ENCODE data around the gene CFAP107. TPM values are rescaled to one million over a fixed set of nuclear protein-coding genes. Genes with fewer than 3 reads are reported as not detected.

The CFAP107 gene
- total RNA-seq, 1 donor from 2014 or later, result not detected

DNA sequence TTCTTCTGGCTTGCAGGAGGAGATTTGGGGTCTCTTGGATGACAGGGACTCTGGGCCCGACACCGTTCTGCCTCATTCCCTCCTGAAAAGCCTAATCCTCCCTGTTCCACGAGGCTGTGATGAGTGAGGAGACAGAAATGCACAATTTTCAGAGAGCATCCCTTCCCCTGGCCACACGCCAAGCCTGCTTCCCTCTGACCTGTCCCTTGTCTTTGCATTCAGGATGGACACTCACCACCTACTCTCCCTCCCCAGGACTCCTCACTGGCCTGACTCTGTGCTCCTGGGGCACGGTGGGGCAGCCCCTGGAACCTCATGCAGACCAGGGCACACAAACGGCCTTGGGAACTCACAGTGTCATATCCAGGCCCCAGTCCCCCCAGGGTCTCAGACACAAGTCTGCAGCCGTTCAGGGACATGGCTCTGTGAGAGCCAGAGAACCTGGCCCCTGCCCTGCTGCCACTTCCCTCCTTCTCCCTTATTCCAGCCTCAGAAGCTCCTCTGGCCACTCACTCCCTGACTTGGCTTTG is 24.0 kb downstream of the CFAP107 start:
- no peak overlapping the region for H2AFZ ChIP-seq (replicated peaks)
- TF ChIP-seq, protein P1, sequence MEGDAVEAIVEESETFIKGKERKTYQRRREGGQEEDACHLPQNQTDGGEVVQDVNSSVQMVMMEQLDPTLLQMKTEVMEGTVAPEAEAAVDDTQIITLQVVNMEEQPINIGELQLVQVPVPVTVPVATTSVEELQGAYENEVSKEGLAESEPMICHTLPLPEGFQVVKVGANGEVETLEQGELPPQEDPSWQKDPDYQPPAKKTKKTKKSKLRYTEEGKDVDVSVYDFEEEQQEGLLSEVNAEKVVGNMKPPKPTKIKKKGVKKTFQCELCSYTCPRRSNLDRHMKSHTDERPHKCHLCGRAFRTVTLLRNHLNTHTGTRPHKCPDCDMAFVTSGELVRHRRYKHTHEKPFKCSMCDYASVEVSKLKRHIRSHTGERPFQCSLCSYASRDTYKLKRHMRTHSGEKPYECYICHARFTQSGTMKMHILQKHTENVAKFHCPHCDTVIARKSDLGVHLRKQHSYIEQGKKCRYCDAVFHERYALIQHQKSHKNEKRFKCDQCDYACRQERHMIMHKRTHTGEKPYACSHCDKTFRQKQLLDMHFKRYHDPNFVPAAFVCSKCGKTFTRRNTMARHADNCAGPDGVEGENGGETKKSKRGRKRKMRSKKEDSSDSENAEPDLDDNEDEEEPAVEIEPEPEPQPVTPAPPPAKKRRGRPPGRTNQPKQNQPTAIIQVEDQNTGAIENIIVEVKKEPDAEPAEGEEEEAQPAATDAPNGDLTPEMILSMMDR (IDR thresholded peaks at IDR 0.05), result no peak
- TF ChIP-seq EZH2 (IDR thresholded peaks at IDR 0.05) (no peak), EZH2phosphoT487 (IDR thresholded peaks at IDR 0.05) (no peak)
- H3K4me2 ChIP-seq, result no peak overlapping the region
- no peaks in the 10 kb centered on the region for H3K9me3 ChIP-seq (ENCODE audit: low read depth)
- H3K4me3 ChIP-seq, result no peak overlapping the region
- H3K27ac Mint-ChIP-seq, result no peak overlapping the region
- no peaks in the 10 kb centered on the region for H3K4me1 Mint-ChIP-seq
- H3K27me3 Mint-ChIP-seq (ENCODE audit: insufficient read depth, low read depth), result peaks cover 1% of the 10 kb centered on the region
- H3K27ac ChIP-seq, result no peak overlapping the region
- no peaks in the 10 kb centered on the region for H3K79me2 ChIP-seq (ENCODE audit: low read depth)
- no peaks in the 10 kb centered on the region for H3K36me3 ChIP-seq
- no peaks in the 10 kb centered on the region for H3F3A ChIP-seq (ENCODE audit: low read depth)
- no peak overlapping the region for H3K9ac ChIP-seq
- H3K4me3 Mint-ChIP-seq, result no peak overlapping the region
- no peaks in the 10 kb centered on the region for H3K4me1 ChIP-seq
- no peaks in the 10 kb centered on the region for H4K20me1 ChIP-seq (ENCODE audit: low read depth)
- no peaks in the 10 kb centered on the region for H3K27me3 ChIP-seq
- no peak for DNase-seq (ENCODE audit: low spot score)
- H3K9me3 Mint-ChIP-seq, result peaks cover 3% of the 10 kb centered on the region
- no peaks in the 10 kb centered on the region for H3K36me3 Mint-ChIP-seq

DNA sequence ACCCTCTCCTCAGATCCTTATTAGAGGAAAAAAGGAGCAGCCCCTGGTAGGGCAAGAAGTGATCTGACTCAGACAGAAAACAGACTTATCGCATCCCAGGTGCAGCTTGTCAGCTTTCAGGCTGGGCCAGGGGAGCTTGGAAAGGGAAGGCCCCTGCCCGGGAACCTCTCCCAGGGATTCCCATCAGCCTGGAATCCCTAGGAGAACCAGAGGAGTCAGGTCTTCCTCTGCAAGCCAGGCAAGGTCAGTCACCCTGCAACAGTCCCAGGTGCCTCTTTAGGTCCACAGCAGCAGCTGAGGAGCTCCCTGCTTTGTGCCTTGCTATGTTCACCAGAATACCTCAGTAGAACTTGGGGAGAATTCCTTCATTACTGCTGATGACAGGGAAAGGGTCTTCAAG is 24.6 kb downstream of the CFAP107 start:
- no peak for TF ChIP-seq EZH2phosphoT487 (IDR thresholded peaks at IDR 0.05)
- TF ChIP-seq, protein P1 (IDR thresholded peaks at IDR 0.05), result no peak
- no peak for TF ChIP-seq EZH2 (IDR thresholded peaks at IDR 0.05)
- Histone ChIP-seq H3F3A (ENCODE audit: low read depth) (no peaks in the 10 kb centered on the region), H4K20me1 (ENCODE audit: low read depth) (no peaks in the 10 kb centered on the region), H3K27me3 (no peaks in the 10 kb centered on the region), H3K36me3 (no peaks in the 10 kb centered on the region), H3K79me2 (ENCODE audit: low read depth) (no peaks in the 10 kb centered on the region), H3K9ac (no peak overlapping the region), H3K4me2 (no peak overlapping the region), H3K4me1 (no peaks in the 10 kb centered on the region), H3K27ac (no peak overlapping the region), H2AFZ (replicated peaks) (no peak overlapping the region), H3K9me3 (ENCODE audit: low read depth) (no peaks in the 10 kb centered on the region), H3K4me3 (no peak overlapping the region)
- peaks cover 3% of the 10 kb centered on the region for H3K9me3 Mint-ChIP-seq
- H3K36me3 Mint-ChIP-seq, result no peaks in the 10 kb centered on the region
- no peak for DNase-seq (ENCODE audit: low spot score)
- no peaks in the 10 kb centered on the region for H3K4me1 Mint-ChIP-seq
- H3K27ac Mint-ChIP-seq, result no peak overlapping the region
- peaks cover 3% of the 10 kb centered on the region for H3K27me3 Mint-ChIP-seq (ENCODE audit: insufficient read depth, low read depth)
- H3K4me3 Mint-ChIP-seq, result no peak overlapping the region

DNA sequence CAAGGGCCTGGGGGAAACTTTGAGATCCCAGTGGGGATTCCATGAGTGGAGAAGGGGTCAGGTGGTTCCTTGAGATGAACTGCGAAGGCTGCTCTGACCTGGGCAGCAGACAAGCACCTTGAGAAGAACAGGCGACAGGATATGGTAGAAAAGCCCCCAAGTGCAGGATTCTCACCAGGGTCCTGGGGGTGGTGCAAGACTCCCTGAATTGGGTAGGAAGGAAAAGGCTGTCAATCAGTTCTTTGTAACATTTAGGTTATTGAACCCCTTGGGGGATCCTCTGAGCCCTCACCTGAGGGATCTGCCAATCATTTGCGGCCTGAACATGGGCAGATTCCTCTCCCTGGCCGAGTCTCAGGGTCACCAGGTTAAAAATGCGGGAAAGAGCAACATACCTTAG is 25.2 kb downstream of the CFAP107 start:
- H3K4me2 ChIP-seq, result no peak overlapping the region
- no peaks in the 10 kb centered on the region for H3K4me1 ChIP-seq
- no peaks in the 10 kb centered on the region for H3K4me1 Mint-ChIP-seq
- no peaks in the 10 kb centered on the region for H3K36me3 Mint-ChIP-seq
- TF ChIP-seq EZH2phosphoT487 (IDR thresholded peaks at IDR 0.05) (no peak), EZH2 (IDR thresholded peaks at IDR 0.05) (no peak)
- H3K9ac ChIP-seq, result no peak overlapping the region
- H4K20me1 ChIP-seq (ENCODE audit: low read depth), result no peaks in the 10 kb centered on the region
- no peak overlapping the region for H3K27ac ChIP-seq
- no peak overlapping the region for H3K4me3 Mint-ChIP-seq
- no peak overlapping the region for H2AFZ ChIP-seq (replicated peaks)
- no peaks in the 10 kb centered on the region for H3K36me3 ChIP-seq
- H3K27me3 ChIP-seq, result no peaks in the 10 kb centered on the region
- no peak overlapping the region for H3K4me3 ChIP-seq
- no peaks in the 10 kb centered on the region for H3F3A ChIP-seq (ENCODE audit: low read depth)
- DNase-seq (ENCODE audit: low spot score), result no peak
- no peaks in the 10 kb centered on the region for H3K9me3 ChIP-seq (ENCODE audit: low read depth)
- H3K27me3 Mint-ChIP-seq (ENCODE audit: insufficient read depth, low read depth), result peaks cover 3% of the 10 kb centered on the region
- peaks cover 3% of the 10 kb centered on the region for H3K9me3 Mint-ChIP-seq
- H3K79me2 ChIP-seq (ENCODE audit: low read depth), result no peaks in the 10 kb centered on the region
- no peak overlapping the region for H3K27ac Mint-ChIP-seq

DNA sequence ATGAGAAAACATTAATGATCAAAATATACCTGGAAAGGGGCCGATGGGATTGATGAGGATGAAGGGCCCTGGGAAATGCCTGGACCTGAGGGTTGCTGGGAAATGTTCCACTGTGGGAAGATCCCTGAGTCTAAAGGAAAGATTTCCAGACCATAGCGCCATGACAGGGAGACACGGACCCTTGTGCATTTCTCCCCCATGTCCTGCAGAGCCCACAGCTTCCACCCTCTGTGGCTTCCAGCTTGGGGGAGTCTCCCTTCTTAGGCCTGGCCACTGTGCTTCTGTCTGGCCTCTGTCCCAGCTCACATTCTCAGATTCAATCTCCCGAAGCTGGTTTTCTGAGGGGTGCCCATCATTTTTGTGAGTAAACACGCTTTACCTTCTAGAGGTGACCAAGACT is 26.5 kb downstream of the CFAP107 start:
- Histone ChIP-seq H3K36me3 (no peaks in the 10 kb centered on the region), H3K9ac (no peak overlapping the region), H3K27ac (no peak overlapping the region), H2AFZ (replicated peaks) (no peak overlapping the region), H3K4me3 (no peak overlapping the region), H3K27me3 (no peaks in the 10 kb centered on the region), H3K9me3 (ENCODE audit: low read depth) (no peaks in the 10 kb centered on the region), H3K4me1 (no peaks in the 10 kb centered on the region), H3K79me2 (ENCODE audit: low read depth) (no peaks in the 10 kb centered on the region), H3F3A (ENCODE audit: low read depth) (no peaks in the 10 kb centered on the region), H4K20me1 (ENCODE audit: low read depth) (no peaks in the 10 kb centered on the region), H3K4me2 (no peak overlapping the region)
- Mint-ChIP-seq H3K4me1 (no peaks in the 10 kb centered on the region), H3K4me3 (no peak overlapping the region), H3K9me3 (peaks cover 3% of the 10 kb centered on the region), H3K27ac (no peak overlapping the region), H3K36me3 (no peaks in the 10 kb centered on the region), H3K27me3 (ENCODE audit: insufficient read depth, low read depth) (peaks cover 7% of the 10 kb centered on the region)
- no peak for DNase-seq (ENCODE audit: low spot score)
- TF ChIP-seq EZH2phosphoT487 (IDR thresholded peaks at IDR 0.05), result no peak
- TF ChIP-seq EZH2 (IDR thresholded peaks at IDR 0.05), result no peak
- TF ChIP-seq, protein P1 (IDR thresholded peaks at IDR 0.05), result no peak
